WTC11 (cell line): Measurements from ENCODE around the gene CELSR2. TPM values are rescaled to one million over a fixed set of nuclear protein-coding genes. Genes with fewer than 3 reads are reported as not detected.
A peak's percentile ranks its signal among the peaks of the same experiment; 100 is the strongest.

Experiments used
- ATAC-seq: fragments of 200-7000 bp; cut with Tn5 transposase; 2 replicates; pipeline ENCODE4 v1.10.0; 2021; ENCODE audit warnings: mild to moderate bottlenecking, moderate library complexity
- Bru-seq: library from RNA; stranded (reverse); fragments of 400-500 nt; gene quantifications from one replicate; lab custom pipeline; 2021; lab: Mats Ljungman, UMichigan
- CTCF ChIA-PET: fragments of 300-600 bp; sonication (Branson Sonifier 250); formaldehyde crosslinking; loops from one replicate; lab custom pipeline; 2021; ENCODE audit warnings: antibody characterized with exemption; lab: Charles Lee
- POLR2A ChIA-PET: fragments of 350-600 bp; sonication (Branson Sonifier 250); formaldehyde crosslinking; loops from one replicate; lab custom pipeline; 2021; ENCODE audit warnings: antibody characterized with exemption; lab: Charles Lee
- DNase-seq: peaks from one replicate; pipeline ENCODE4 v3.0.0; 2021; ENCODE audit warnings: low spot score
- H3K27ac Mint-ChIP-seq: 2 replicates; pipeline ENCODE4 v1.8.0; 2021; ENCODE audit warnings: mixed read lengths
- H3K27me3 Mint-ChIP-seq: 2 replicates; pipeline ENCODE4 v1.8.0; 2021; ENCODE audit warnings: low read depth, mild to moderate bottlenecking, moderate library complexity, mixed read lengths
- H3K36me3 Mint-ChIP-seq: 2 replicates; pipeline ENCODE4 v1.8.0; 2021; ENCODE audit warnings: mixed read lengths
- H3K4me1 Mint-ChIP-seq: 2 replicates; pipeline ENCODE4 v1.8.0; 2022; ENCODE audit warnings: mixed read lengths
- H3K4me3 Mint-ChIP-seq: 2 replicates; pipeline ENCODE4 v1.8.0; 2021; ENCODE audit warnings: mild to moderate bottlenecking, moderate library complexity, mixed read lengths
- H3K9me3 Mint-ChIP-seq: 2 replicates; pipeline ENCODE4 v1.8.0; 2021; ENCODE audit warnings: mixed read lengths
- ATF1 ChIP-seq: sonication (generic); formaldehyde crosslinking; IDR thresholded peaks from 2 replicates; pipeline ENCODE4 v1.8.1; 2023; ENCODE audit warnings: mild to moderate bottlenecking, moderate library complexity, missing genetic modification reagents
- FOXJ3 ChIP-seq: sonication (generic); formaldehyde crosslinking; IDR thresholded peaks from 2 replicates; pipeline ENCODE4 v1.9.0; 2021; ENCODE audit warnings: missing genetic modification reagents, mild to moderate bottlenecking, borderline replicate concordance
- FOXP1 ChIP-seq: sonication (generic); formaldehyde crosslinking; IDR thresholded peaks from 2 replicates; pipeline ENCODE4 v1.8.0; 2022; ENCODE audit warnings: missing genetic modification reagents, mild to moderate bottlenecking, moderate library complexity, borderline replicate concordance
- JUN ChIP-seq: sonication (generic); formaldehyde crosslinking; IDR thresholded peaks from 2 replicates; pipeline ENCODE4 v1.8.0; 2023; ENCODE audit warnings: mild to moderate bottlenecking, missing genetic modification reagents
- MYBL2 ChIP-seq: sonication (generic); formaldehyde crosslinking; IDR thresholded peaks from 2 replicates; pipeline ENCODE4 v1.8.1; 2023; ENCODE audit warnings: mild to moderate bottlenecking, moderate library complexity, missing genetic modification reagents
- NFE2L1 ChIP-seq: sonication (generic); formaldehyde crosslinking; IDR thresholded peaks from 2 replicates; pipeline ENCODE4 v1.8.1; 2023; ENCODE audit warnings: missing genetic modification reagents
- NR1H2 ChIP-seq: sonication (generic); formaldehyde crosslinking; IDR thresholded peaks from 2 replicates; pipeline ENCODE4 v1.9.0; 2021; ENCODE audit warnings: mild to moderate bottlenecking, moderate library complexity, missing genetic modification reagents
- RELA ChIP-seq: sonication (generic); formaldehyde crosslinking; IDR thresholded peaks from 2 replicates; pipeline ENCODE4 v1.8.1; 2022; ENCODE audit warnings: missing genetic modification reagents, mild to moderate bottlenecking, borderline replicate concordance
- SP1 ChIP-seq: sonication (generic); formaldehyde crosslinking; conservative IDR thresholded peaks from 2 replicates; pipeline ENCODE4 v1.8.1; 2022; ENCODE audit warnings: missing genetic modification reagents
- long read RNA-seq, 3 experiments: library from RNA in 1 of 3; library from capped mRNA in 1 of 3; library from polyadenylated mRNA in 1 of 3; unstranded in 2 of 3; stranded (forward) in 1 of 3; transcript quantifications; one replicate each; pipeline ENCODE4 v2.0.0, GENCODE V29; 2021
- total RNA-seq: library from RNA; stranded (reverse); gene quantifications from 3 replicates; pipeline ENCODE4 v1.2.3, GENCODE V29; 2021
- TF ChIP-seq, protein P1 (sequence below): fragments of 250-450 bp; sonication (Bioruptor Pico); IDR thresholded peaks from 2 replicates; pipeline ENCODE4 v1.9.0; 2021; ENCODE audit warnings: mild to moderate bottlenecking, borderline replicate concordance
- TF ChIP-seq, protein P2 (sequence below): sonication (generic); formaldehyde crosslinking; IDR thresholded peaks from 2 replicates; pipeline ENCODE4 v1.8.0; 2022; ENCODE audit warnings: mild to moderate bottlenecking, missing genetic modification reagents
- TF ChIP-seq, protein P3 (sequence below): sonication (generic); formaldehyde crosslinking; IDR thresholded peaks from 2 replicates; pipeline ENCODE4 v1.8.0; 2023; ENCODE audit warnings: missing genetic modification reagents, mild to moderate bottlenecking, borderline replicate concordance
- TF ChIP-seq, protein P4 (sequence below): sonication (generic); formaldehyde crosslinking; IDR thresholded peaks from 2 replicates; pipeline ENCODE4 v1.8.0; 2022; ENCODE audit warnings: mild to moderate bottlenecking, missing genetic modification reagents
- TF ChIP-seq, protein P5 (sequence below): sonication (generic); formaldehyde crosslinking; IDR thresholded peaks from 2 replicates; pipeline ENCODE4 v1.8.1; 2023; ENCODE audit warnings: mild to moderate bottlenecking, missing genetic modification reagents, moderate library complexity

The CELSR2 gene, protein sequence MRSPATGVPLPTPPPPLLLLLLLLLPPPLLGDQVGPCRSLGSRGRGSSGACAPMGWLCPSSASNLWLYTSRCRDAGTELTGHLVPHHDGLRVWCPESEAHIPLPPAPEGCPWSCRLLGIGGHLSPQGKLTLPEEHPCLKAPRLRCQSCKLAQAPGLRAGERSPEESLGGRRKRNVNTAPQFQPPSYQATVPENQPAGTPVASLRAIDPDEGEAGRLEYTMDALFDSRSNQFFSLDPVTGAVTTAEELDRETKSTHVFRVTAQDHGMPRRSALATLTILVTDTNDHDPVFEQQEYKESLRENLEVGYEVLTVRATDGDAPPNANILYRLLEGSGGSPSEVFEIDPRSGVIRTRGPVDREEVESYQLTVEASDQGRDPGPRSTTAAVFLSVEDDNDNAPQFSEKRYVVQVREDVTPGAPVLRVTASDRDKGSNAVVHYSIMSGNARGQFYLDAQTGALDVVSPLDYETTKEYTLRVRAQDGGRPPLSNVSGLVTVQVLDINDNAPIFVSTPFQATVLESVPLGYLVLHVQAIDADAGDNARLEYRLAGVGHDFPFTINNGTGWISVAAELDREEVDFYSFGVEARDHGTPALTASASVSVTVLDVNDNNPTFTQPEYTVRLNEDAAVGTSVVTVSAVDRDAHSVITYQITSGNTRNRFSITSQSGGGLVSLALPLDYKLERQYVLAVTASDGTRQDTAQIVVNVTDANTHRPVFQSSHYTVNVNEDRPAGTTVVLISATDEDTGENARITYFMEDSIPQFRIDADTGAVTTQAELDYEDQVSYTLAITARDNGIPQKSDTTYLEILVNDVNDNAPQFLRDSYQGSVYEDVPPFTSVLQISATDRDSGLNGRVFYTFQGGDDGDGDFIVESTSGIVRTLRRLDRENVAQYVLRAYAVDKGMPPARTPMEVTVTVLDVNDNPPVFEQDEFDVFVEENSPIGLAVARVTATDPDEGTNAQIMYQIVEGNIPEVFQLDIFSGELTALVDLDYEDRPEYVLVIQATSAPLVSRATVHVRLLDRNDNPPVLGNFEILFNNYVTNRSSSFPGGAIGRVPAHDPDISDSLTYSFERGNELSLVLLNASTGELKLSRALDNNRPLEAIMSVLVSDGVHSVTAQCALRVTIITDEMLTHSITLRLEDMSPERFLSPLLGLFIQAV (N-terminal part only)
- total RNA-seq: 26.8 to 31.3 TPM (median 28.2 TPM) in 3 replicates
- Bru-seq, nascent RNA: percentile 47 among the genes with signal in this experiment
- long read RNA-seq, experiment 1, partial matches to known transcripts: 38 of 56 reads
- long read RNA-seq, experiment 1, other reads (novel, unspliced or antisense): 18 of 56 reads
- long read RNA-seq, experiment 2, partial matches to known transcripts: 8 of 29 reads
- long read RNA-seq, experiment 2, other reads (novel, unspliced or antisense): 21 of 29 reads
- long read RNA-seq, experiment 3: 0 reads

DNA sequence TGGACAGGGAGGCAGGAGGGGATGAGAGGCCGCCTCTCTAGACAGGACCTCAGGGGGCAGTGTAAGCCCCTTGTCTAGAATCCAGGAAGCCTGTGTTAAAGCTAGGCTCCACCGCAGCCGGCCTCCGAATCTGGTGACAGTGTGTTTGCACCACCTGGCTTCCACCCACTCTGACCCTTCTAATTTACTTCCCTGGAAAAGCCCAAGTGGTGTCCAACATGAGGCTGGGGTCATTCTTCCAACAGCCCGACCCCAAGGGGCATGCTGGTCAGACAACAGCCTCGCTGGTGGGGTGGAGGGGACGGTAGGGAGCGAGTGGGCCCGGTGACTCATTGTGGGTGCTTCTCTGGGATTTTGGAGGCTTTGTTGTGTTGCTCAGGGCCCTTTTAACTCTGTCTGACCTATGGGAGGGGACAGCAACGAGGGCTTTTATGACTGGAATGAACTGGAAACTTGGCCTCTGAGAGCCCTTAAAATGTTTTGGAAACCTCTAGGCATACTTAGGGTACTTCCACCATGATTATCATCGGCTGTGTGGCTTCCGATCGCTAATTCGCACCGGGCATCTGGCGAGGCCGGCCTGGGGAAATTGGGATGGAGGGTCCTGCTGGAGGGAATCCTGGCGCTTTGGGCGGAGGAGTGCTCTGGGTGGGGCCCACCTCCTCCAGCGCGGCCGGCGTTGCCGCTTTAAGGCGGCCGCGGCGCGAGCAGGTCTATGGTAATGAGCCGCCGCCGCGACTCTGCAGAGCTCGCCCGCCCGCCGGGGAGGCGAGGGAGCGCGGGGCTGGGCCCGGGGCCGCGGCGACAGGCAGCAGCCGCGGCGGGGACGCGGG lies at the start of gene CELSR2:
TSS of gene CELSR2 (plus strand) at position 743 of the 833 bp plus-strand sequence. CDS start 541 bp downstream, outside the sequence.
- Mint-ChIP-seq H3K4me1 (peaks cover 24% of the 10 kb centered on the region), H3K27me3 (peaks cover 36% of the 10 kb centered on the region), H3K36me3 (peaks cover 17% of the 10 kb centered on the region), H3K4me3 (peak within 1 kb of the TSS; percentile 63), H3K9me3 (peaks cover 8% of the 10 kb centered on the region; the same call in 1 of the 2 replicates), H3K27ac (no peak within 1 kb of the TSS)
- POLR2A ChIA-PET: interaction anchor here (1.0 to 3.0 kb wide), 5 partner anchors 9 to 149 kb away, joined by 3 to 21 read pairs (median 3); no protein-coding TSS in a partner anchor
- DNase-seq: peak; percentile 88
- ATAC-seq: peak; percentile 84
- CTCF ChIA-PET: interaction anchor here (1.0 to 5.9 kb wide), 11 partner anchors 9 to 284 kb away, joined by 3 to 81 read pairs (median 3); partner anchors contain the start of genes SARS1 and SORT1
- TF ChIP-seq, protein P1, sequence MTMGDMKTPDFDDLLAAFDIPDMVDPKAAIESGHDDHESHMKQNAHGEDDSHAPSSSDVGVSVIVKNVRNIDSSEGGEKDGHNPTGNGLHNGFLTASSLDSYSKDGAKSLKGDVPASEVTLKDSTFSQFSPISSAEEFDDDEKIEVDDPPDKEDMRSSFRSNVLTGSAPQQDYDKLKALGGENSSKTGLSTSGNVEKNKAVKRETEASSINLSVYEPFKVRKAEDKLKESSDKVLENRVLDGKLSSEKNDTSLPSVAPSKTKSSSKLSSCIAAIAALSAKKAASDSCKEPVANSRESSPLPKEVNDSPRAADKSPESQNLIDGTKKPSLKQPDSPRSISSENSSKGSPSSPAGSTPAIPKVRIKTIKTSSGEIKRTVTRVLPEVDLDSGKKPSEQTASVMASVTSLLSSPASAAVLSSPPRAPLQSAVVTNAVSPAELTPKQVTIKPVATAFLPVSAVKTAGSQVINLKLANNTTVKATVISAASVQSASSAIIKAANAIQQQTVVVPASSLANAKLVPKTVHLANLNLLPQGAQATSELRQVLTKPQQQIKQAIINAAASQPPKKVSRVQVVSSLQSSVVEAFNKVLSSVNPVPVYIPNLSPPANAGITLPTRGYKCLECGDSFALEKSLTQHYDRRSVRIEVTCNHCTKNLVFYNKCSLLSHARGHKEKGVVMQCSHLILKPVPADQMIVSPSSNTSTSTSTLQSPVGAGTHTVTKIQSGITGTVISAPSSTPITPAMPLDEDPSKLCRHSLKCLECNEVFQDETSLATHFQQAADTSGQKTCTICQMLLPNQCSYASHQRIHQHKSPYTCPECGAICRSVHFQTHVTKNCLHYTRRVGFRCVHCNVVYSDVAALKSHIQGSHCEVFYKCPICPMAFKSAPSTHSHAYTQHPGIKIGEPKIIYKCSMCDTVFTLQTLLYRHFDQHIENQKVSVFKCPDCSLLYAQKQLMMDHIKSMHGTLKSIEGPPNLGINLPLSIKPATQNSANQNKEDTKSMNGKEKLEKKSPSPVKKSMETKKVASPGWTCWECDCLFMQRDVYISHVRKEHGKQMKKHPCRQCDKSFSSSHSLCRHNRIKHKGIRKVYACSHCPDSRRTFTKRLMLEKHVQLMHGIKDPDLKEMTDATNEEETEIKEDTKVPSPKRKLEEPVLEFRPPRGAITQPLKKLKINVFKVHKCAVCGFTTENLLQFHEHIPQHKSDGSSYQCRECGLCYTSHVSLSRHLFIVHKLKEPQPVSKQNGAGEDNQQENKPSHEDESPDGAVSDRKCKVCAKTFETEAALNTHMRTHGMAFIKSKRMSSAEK: no peak
- TF ChIP-seq SP1 (CRISPR knock-in tag) (0 out of 2 replicates have a peak, but pooled peaks have one; percentile 36), MYBL2 (CRISPR knock-in tag) (0 out of 2 replicates have a peak, but pooled peaks have one; percentile 57), NR1H2 (no peak), FOXP1 (CRISPR knock-in tag) (peak; percentile 52; the same call in 1 of the 2 replicates), ATF1 (CRISPR knock-in tag) (no peak), RELA (CRISPR knock-in tag) (no peak), NFE2L1 (0 out of 2 replicates have a peak, but pooled peaks have one; percentile 14), FOXJ3 (CRISPR knock-in tag) (no peak), JUN (CRISPR knock-in tag) (no peak)
- TF ChIP-seq, protein P2, sequence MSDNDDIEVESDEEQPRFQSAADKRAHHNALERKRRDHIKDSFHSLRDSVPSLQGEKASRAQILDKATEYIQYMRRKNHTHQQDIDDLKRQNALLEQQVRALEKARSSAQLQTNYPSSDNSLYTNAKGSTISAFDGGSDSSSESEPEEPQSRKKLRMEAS: peak; percentile 85
- TF ChIP-seq, protein P3, sequence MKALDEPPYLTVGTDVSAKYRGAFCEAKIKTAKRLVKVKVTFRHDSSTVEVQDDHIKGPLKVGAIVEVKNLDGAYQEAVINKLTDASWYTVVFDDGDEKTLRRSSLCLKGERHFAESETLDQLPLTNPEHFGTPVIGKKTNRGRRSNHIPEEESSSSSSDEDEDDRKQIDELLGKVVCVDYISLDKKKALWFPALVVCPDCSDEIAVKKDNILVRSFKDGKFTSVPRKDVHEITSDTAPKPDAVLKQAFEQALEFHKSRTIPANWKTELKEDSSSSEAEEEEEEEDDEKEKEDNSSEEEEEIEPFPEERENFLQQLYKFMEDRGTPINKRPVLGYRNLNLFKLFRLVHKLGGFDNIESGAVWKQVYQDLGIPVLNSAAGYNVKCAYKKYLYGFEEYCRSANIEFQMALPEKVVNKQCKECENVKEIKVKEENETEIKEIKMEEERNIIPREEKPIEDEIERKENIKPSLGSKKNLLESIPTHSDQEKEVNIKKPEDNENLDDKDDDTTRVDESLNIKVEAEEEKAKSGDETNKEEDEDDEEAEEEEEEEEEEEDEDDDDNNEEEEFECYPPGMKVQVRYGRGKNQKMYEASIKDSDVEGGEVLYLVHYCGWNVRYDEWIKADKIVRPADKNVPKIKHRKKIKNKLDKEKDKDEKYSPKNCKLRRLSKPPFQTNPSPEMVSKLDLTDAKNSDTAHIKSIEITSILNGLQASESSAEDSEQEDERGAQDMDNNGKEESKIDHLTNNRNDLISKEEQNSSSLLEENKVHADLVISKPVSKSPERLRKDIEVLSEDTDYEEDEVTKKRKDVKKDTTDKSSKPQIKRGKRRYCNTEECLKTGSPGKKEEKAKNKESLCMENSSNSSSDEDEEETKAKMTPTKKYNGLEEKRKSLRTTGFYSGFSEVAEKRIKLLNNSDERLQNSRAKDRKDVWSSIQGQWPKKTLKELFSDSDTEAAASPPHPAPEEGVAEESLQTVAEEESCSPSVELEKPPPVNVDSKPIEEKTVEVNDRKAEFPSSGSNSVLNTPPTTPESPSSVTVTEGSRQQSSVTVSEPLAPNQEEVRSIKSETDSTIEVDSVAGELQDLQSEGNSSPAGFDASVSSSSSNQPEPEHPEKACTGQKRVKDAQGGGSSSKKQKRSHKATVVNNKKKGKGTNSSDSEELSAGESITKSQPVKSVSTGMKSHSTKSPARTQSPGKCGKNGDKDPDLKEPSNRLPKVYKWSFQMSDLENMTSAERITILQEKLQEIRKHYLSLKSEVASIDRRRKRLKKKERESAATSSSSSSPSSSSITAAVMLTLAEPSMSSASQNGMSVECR (CRISPR knock-in tag): 0 out of 2 replicates have a peak, but pooled peaks have one; percentile 21
- TF ChIP-seq, protein P4, sequence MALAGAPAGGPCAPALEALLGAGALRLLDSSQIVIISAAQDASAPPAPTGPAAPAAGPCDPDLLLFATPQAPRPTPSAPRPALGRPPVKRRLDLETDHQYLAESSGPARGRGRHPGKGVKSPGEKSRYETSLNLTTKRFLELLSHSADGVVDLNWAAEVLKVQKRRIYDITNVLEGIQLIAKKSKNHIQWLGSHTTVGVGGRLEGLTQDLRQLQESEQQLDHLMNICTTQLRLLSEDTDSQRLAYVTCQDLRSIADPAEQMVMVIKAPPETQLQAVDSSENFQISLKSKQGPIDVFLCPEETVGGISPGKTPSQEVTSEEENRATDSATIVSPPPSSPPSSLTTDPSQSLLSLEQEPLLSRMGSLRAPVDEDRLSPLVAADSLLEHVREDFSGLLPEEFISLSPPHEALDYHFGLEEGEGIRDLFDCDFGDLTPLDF (CRISPR knock-in tag): 0 out of 2 replicates have a peak, but pooled peaks have one; percentile 53
- TF ChIP-seq, protein P5, sequence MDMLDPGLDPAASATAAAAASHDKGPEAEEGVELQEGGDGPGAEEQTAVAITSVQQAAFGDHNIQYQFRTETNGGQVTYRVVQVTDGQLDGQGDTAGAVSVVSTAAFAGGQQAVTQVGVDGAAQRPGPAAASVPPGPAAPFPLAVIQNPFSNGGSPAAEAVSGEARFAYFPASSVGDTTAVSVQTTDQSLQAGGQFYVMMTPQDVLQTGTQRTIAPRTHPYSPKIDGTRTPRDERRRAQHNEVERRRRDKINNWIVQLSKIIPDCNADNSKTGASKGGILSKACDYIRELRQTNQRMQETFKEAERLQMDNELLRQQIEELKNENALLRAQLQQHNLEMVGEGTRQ (CRISPR knock-in tag): no peak
